Trophoblast cell (in vitro differentiated cells and primary cell): ENCODE data around the gene CTSS. TPM values are rescaled to one million over a fixed set of nuclear protein-coding genes. Genes with fewer than 3 reads are reported as not detected.

Source experiments
- DNase-seq, 2 donors: peaks; one replicate each; pipeline ENCODE4 v3.0.0-alpha.2; 2016
- H2AFZ ChIP-seq: 2 replicates; pipeline ENCODE4 v1.6.1; 2013; ENCODE audit warnings: low read length, moderate library complexity, mild to moderate bottlenecking; ENCODE audit not compliant: insufficient read depth, poor library complexity
- H2AK5ac ChIP-seq: 2 replicates; pipeline ENCODE4 v1.6.1; 2013; ENCODE audit warnings: mild to moderate bottlenecking, low read length
- H2BK120ac ChIP-seq: 2 replicates; pipeline ENCODE4 v1.6.1; 2013; ENCODE audit warnings: low read length, mild to moderate bottlenecking, moderate library complexity; ENCODE audit not compliant: insufficient read depth, poor library complexity
- H2BK12ac ChIP-seq: 2 replicates; pipeline ENCODE4 v1.6.1; 2013; ENCODE audit warnings: mild to moderate bottlenecking, low read length, moderate library complexity
- H2BK5ac ChIP-seq: 2 replicates; pipeline ENCODE4 v1.6.1; 2013; ENCODE audit warnings: low read length, low read depth, moderate library complexity, mild to moderate bottlenecking; ENCODE audit not compliant: poor library complexity
- H3K14ac ChIP-seq: 2 replicates; pipeline ENCODE4 v1.6.1; 2013; ENCODE audit warnings: mild to moderate bottlenecking, low read length
- H3K18ac ChIP-seq: 2 replicates; pipeline ENCODE4 v1.6.1; 2013; ENCODE audit warnings: mild to moderate bottlenecking, low read length
- H3K23ac ChIP-seq: 2 replicates; pipeline ENCODE4 v1.6.1; 2013; ENCODE audit warnings: low read length
- H3K27ac ChIP-seq: 2 replicates; pipeline ENCODE4 v1.5.1; 2013; ENCODE audit warnings: low read depth, mild to moderate bottlenecking, inconsistent platforms, low read length, moderate library complexity
- H3K27me3 ChIP-seq: 2 replicates; pipeline ENCODE4 v1.6.1; 2013; ENCODE audit warnings: inconsistent platforms, mild to moderate bottlenecking, low read length, moderate library complexity; ENCODE audit not compliant: insufficient read depth
- H3K36me3 ChIP-seq, 2 experiments: 1 replicate in 1 of 2; 2 replicates in 1 of 2; pipeline ENCODE4 v1.6.1; 2013; ENCODE audit warnings: low read length in 2 of 2, mild to moderate bottlenecking in 2 of 2, moderate library complexity in 1 of 2; ENCODE audit not compliant: insufficient read depth in 2 of 2, control insufficient read depth in 1 of 2
- H3K4ac ChIP-seq: 2 replicates; pipeline ENCODE4 v1.6.1; 2013; ENCODE audit warnings: low read depth, mild to moderate bottlenecking, low read length, moderate library complexity
- H3K4me1 ChIP-seq, 2 experiments: 1 replicate in 1 of 2; 2 replicates in 1 of 2; pipeline ENCODE4 v1.6.1; 2013; ENCODE audit warnings: low read length in 2 of 2, mild to moderate bottlenecking in 2 of 2, moderate library complexity in 1 of 2; ENCODE audit not compliant: insufficient read depth in 2 of 2, control insufficient read depth in 1 of 2
- H3K4me2 ChIP-seq: 2 replicates; pipeline ENCODE4 v1.6.1; 2013; ENCODE audit warnings: inconsistent platforms, mild to moderate bottlenecking, low read length, moderate library complexity
- H3K4me3 ChIP-seq: 2 replicates; pipeline ENCODE4 v1.5.1; 2013; ENCODE audit warnings: mild to moderate bottlenecking, low read depth, low read length, inconsistent platforms
- H3K79me1 ChIP-seq: one replicate; pipeline ENCODE4 v1.6.1; 2013; ENCODE audit warnings: low read length
- H3K79me2 ChIP-seq: 2 replicates; pipeline ENCODE4 v1.6.1; 2013; ENCODE audit warnings: low read length, mild to moderate bottlenecking; ENCODE audit not compliant: control insufficient read depth, insufficient read depth, poor library complexity
- H3K9ac ChIP-seq: 2 replicates; pipeline ENCODE4 v1.6.1; 2013; ENCODE audit warnings: mild to moderate bottlenecking, low read length
- H3K9me3 ChIP-seq: 2 replicates; pipeline ENCODE4 v1.6.1; 2013; ENCODE audit warnings: low read depth, mild to moderate bottlenecking, control low read depth, inconsistent platforms, low read length; ENCODE audit not compliant: insufficient read depth
- H4K12ac ChIP-seq: 2 replicates; pipeline ENCODE4 v1.6.1; 2013; ENCODE audit warnings: low read depth, mild to moderate bottlenecking, low read length, moderate library complexity
- H4K8ac ChIP-seq: 2 replicates; pipeline ENCODE4 v1.6.1; 2013; ENCODE audit warnings: low read depth, mild to moderate bottlenecking, low read length, moderate library complexity
- H4K91ac ChIP-seq: one replicate; pipeline ENCODE4 v1.6.1; 2013; ENCODE audit warnings: low read depth, mild to moderate bottlenecking, low read length, moderate library complexity
- WGBS: extraction: QIAGEN DNeasy Blood & Tissue Kit; methylation state at CpG from one replicate; pipeline ENCODE4 v1.1.7; 2013; ENCODE audit warnings: missing lambda C conversion rate; ENCODE audit not compliant: insufficient read length, insufficient coverage; ENCODE audit errors: extremely low coverage; 5-methylcytosine and 5-hydroxymethylcytosine counted together
- polyA plus RNA-seq: library from polyadenylated mRNA; stranded (reverse); fragments of 200-250 nt; gene quantifications from 2 replicates; pipeline ENCODE4 v1.2.3, GENCODE V29; 2013

CTSS gene
- 0.04 and 0.11 TPM in 2 replicates for polyA plus RNA-seq

- Histone ChIP-seq H3K36me3 (no peaks in the 10 kb centered on the region), H4K12ac (no peak within 1 kb of the TSS), H2AK5ac (no peak within 1 kb of the TSS), H3K27ac (no peak within 1 kb of the TSS), H4K91ac (no peak within 1 kb of the TSS), H3K4me3 (no peak within 1 kb of the TSS), H3K27me3 (no peaks in the 10 kb centered on the region), H2BK5ac (no peak within 1 kb of the TSS), H3K23ac (no peak within 1 kb of the TSS), H3K4me1 (no peaks in the 10 kb centered on the region), H2BK120ac (no peak within 1 kb of the TSS), H4K8ac (no peak within 1 kb of the TSS), H3K14ac (no peak within 1 kb of the TSS), H2BK12ac (no peak within 1 kb of the TSS), H3K18ac (no peak within 1 kb of the TSS), H3K4ac (no peak within 1 kb of the TSS), H2AFZ (no peak within 1 kb of the TSS), H3K9ac (no peak within 1 kb of the TSS), H3K4me2 (no peak within 1 kb of the TSS), H3K9me3 (no peaks in the 10 kb centered on the region), H3K79me1 (no peaks in the 10 kb centered on the region), H3K79me2 (no peaks in the 10 kb centered on the region)
- peak in 1 of 2 donors; percentile 35 for DNase-seq
- no CpG with 5 or more reads among the region's 4 CpGs for WGBS
Observed at GRCh38 chr1:150765296-150765976, at the start of gene CTSS. Gene CTSS (minus strand): TSS chr1:150765778. CDS start chr1:150764763, 1,015 bp downstream.

DNA sequence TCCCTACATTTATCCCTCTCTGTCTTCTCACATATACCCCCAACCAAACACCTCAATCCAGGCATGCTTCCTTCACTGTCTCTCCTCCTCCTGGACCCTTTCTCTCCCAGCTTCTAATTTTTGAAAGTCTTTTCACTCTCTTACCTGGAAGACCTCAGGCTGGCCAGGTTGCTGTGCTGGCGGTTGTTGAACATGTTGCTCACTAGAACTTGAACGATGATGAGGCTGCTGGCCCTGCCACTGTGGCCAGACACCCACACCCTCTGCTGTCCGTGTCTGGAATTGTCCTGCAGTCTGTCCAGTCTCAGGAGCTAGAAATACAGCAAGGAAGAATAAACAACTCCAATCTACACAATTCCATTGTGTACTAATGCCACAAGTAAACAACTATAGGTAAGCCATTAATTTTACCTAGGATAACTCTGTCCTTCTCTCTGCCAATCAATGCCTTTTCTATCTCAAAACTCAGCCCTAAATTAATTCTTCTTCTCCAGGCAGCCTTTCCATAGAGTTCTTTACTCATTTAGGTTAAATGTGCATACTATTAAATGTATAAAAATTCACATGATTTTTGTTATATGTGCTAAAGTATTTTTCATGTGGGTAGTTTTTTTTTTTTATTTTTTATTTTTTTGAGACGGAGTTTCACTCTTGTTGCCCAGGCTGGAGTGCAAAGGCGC, 47.6 kb upstream of the CTSS start:
- Histone ChIP-seq H3K79me1 (no peaks in the 10 kb centered on the region), H3K4me2 (no peak overlapping the region), H3K27me3 (no peaks in the 10 kb centered on the region), H3K18ac (no peak overlapping the region), H3K4me1 (no peaks in the 10 kb centered on the region), H4K12ac (no peak overlapping the region), H2AK5ac (no peak overlapping the region), H2BK120ac (no peak overlapping the region), H3K23ac (no peak overlapping the region), H3K9ac (no peak overlapping the region), H4K8ac (no peak overlapping the region), H2AFZ (no peak overlapping the region), H3K79me2 (no peaks in the 10 kb centered on the region), H4K91ac (no peak overlapping the region), H3K27ac (no peak overlapping the region), H3K36me3 (peaks cover 19 to 34% of the 10 kb centered on the region in 2 experiments), H2BK5ac (no peak overlapping the region), H3K14ac (no peak overlapping the region), H2BK12ac (no peak overlapping the region), H3K4me3 (no peak overlapping the region), H3K9me3 (no peaks in the 10 kb centered on the region), H3K4ac (no peak overlapping the region)
- DNase-seq, result peak; percentile 58 to 76
- no CpG with 5 or more reads among the region's 5 CpGs for WGBS

DNA sequence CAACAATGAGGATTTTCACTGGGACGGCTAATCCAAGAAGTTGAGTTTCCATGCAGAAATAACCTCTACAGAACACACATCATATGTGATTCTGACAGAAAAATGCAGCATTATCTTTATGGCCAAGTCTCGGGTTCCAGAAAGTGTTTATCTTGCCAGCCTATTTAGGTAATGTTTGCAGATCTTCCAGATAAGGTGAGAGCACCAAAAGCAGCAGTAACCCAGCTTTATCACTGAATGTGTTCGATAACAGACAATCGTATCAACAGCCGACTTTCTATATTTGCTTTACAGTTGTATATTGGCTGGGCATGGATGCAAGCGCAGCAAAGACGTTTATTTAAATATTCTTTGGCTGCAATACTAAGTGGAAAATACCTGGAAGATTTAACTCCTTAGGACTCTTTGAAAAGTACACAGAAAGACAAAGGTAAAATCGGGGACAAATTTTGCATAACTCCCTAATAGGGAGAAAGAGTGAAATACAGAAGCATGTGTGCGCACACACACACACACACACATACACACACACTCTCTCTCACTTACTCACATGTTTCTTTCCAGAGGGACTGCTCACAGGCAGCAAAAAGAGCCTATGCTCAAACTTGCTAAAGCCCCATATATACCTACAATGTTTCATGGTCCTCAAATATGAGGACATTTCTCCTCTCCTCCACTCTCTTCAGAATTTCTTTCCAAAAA, 45.5 kb upstream of the CTSS start:
- Histone ChIP-seq H3K4me2 (no peak overlapping the region), H2AK5ac (no peak overlapping the region), H3K23ac (no peak overlapping the region), H4K12ac (no peak overlapping the region), H3K4me3 (no peak overlapping the region), H3K79me1 (no peaks in the 10 kb centered on the region), H3K14ac (no peak overlapping the region), H3K27me3 (no peaks in the 10 kb centered on the region), H4K91ac (no peak overlapping the region), H3K4ac (no peak overlapping the region), H3K9ac (no peak overlapping the region), H3K9me3 (no peaks in the 10 kb centered on the region), H3K36me3 (peaks cover 14 to 19% of the 10 kb centered on the region in 2 experiments), H3K27ac (no peak overlapping the region), H2AFZ (no peak overlapping the region), H4K8ac (no peak overlapping the region), H2BK120ac (no peak overlapping the region), H2BK12ac (no peak overlapping the region), H2BK5ac (no peak overlapping the region), H3K18ac (no peak overlapping the region), H3K79me2 (no peaks in the 10 kb centered on the region), H3K4me1 (no peaks in the 10 kb centered on the region)
- DNase-seq, result no peak
- WGBS, result no CpG with 5 or more reads among the region's 9 CpGs

- Histone ChIP-seq H2AK5ac (no peak overlapping the region), H3K4me3 (no peak overlapping the region), H3K4ac (no peak overlapping the region), H3K18ac (no peak overlapping the region), H2BK12ac (no peak overlapping the region), H3K27me3 (no peaks in the 10 kb centered on the region), H3K79me1 (no peaks in the 10 kb centered on the region), H2BK5ac (no peak overlapping the region), H3K4me1 (no peaks in the 10 kb centered on the region), H3K9ac (no peak overlapping the region), H3K4me2 (no peak overlapping the region), H4K8ac (no peak overlapping the region), H3K36me3 (peaks cover 10 to 18% of the 10 kb centered on the region in 2 experiments), H3K27ac (no peak overlapping the region), H4K91ac (no peak overlapping the region), H3K23ac (no peak overlapping the region), H2BK120ac (no peak overlapping the region), H3K79me2 (no peaks in the 10 kb centered on the region), H4K12ac (no peak overlapping the region), H2AFZ (no peak overlapping the region), H3K9me3 (no peaks in the 10 kb centered on the region), H3K14ac (no peak overlapping the region)
- WGBS, result no CpG with 5 or more reads among the region's 3 CpGs
- no peak for DNase-seq
Observed at GRCh38 chr1:150809651-150810050, 44.1 kb upstream of the CTSS start.
